ENCODE results near the gene CRY2. TPM values are rescaled to one million over a fixed set of nuclear protein-coding genes. Genes with fewer than 3 reads are reported as not detected.

The CRY2 gene
- total and polyA plus RNA-seq, 2 of the 13 experiments (the other 11 are each of a cell fraction or from before 2014, with no cell fraction given): 10.1 to 12.2 TPM

DNA sequence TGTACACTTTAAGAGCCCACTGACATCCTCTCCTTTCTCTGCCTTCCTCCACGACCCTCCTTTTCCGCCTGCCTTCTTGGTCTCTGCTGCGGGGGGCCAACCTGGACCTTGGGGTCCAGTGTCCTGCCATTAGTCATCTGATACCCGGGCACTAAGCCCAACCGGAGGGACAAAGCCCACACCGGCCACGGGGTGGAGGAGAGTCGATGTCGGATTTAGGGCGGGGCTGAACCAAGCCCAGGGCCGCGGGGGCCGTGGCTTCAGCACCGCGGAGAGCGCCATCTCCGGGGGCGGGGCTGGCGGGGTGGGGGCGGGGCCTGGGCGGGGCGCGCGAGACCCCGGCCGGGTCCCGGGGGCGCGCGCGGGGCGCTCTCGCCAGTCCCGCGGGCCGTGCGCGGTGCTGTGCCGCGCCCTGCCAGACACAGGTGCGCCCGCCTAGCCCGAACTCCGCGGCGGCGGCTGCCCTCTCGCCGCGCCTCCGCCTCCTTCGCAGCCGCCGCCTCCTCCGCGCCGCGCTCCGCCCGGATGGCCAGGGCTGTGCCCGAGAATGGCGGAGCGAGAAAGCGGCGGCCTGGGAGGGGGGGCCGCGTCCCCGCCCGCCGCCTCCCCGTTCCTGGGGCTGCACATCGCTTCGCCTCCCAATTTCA is 38.1 kb downstream of the CRY2 start, which contains the start of gene MAPK8IP1 (continued):
- TF ChIP-seq AHR (CRISPR knock-in tag; IDR thresholded peaks at IDR 0.05) (0 out of 2 replicates have a peak, but pooled peaks have one; percentile 36), CBX2 (IDR thresholded peaks at IDR 0.05; ENCODE audit: low read depth, low read length) (no peak), CBX2 (CRISPR knock-in tag; IDR thresholded peaks at IDR 0.05; ENCODE audit: low read depth) (no peak), ZNF563 (CRISPR knock-in tag; IDR thresholded peaks at IDR 0.05) (no peak), PCBP1 (IDR thresholded peaks at IDR 0.05; ENCODE audit: borderline replicate concordance, low read depth, low read length) (no peak), ZC3H4 (CRISPR knock-in tag; IDR thresholded peaks at IDR 0.05; ENCODE audit: borderline replicate concordance) (no peak), TBX2 (CRISPR knock-in tag; IDR thresholded peaks at IDR 0.05; ENCODE audit: borderline replicate concordance) (no peak), PHF20 (CRISPR knock-in tag; IDR thresholded peaks at IDR 0.05) (no peak; the same call in 1 of the 2 replicates), NFYB (CRISPR knock-in tag; IDR thresholded peaks at IDR 0.05) (no peak), HOXA3 (CRISPR knock-in tag; IDR thresholded peaks at IDR 0.05) (no peak), ZBTB38 (CRISPR knock-in tag; IDR thresholded peaks at IDR 0.05) (no peak), RFX1 (IDR thresholded peaks at IDR 0.05) (no peak), NFE2 (CRISPR knock-in tag; IDR thresholded peaks at IDR 0.05) (no peak), MXI1 (IDR thresholded peaks at IDR 0.05; ENCODE audit: borderline replicate concordance, low read depth, low read length) (peak; percentile 38; the same call in 1 of the 3 replicates)
- TF ChIP-seq, protein P1, sequence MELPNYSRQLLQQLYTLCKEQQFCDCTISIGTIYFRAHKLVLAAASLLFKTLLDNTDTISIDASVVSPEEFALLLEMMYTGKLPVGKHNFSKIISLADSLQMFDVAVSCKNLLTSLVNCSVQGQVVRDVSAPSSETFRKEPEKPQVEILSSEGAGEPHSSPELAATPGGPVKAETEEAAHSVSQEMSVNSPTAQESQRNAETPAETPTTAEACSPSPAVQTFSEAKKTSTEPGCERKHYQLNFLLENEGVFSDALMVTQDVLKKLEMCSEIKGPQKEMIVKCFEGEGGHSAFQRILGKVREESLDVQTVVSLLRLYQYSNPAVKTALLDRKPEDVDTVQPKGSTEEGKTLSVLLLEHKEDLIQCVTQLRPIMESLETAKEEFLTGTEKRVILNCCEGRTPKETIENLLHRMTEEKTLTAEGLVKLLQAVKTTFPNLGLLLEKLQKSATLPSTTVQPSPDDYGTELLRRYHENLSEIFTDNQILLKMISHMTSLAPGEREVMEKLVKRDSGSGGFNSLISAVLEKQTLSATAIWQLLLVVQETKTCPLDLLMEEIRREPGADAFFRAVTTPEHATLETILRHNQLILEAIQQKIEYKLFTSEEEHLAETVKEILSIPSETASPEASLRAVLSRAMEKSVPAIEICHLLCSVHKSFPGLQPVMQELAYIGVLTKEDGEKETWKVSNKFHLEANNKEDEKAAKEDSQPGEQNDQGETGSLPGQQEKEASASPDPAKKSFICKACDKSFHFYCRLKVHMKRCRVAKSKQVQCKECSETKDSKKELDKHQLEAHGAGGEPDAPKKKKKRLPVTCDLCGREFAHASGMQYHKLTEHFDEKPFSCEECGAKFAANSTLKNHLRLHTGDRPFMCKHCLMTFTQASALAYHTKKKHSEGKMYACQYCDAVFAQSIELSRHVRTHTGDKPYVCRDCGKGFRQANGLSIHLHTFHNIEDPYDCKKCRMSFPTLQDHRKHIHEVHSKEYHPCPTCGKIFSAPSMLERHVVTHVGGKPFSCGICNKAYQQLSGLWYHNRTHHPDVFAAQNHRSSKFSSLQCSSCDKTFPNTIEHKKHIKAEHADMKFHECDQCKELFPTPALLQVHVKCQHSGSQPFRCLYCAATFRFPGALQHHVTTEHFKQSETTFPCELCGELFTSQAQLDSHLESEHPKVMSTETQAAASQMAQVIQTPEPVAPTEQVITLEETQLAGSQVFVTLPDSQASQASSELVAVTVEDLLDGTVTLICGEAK (IDR thresholded peaks at IDR 0.05): no peak
- TF ChIP-seq, protein P1 (CRISPR knock-in tag; IDR thresholded peaks at IDR 0.05): 0 out of 2 replicates have a peak, but pooled peaks have one; percentile 2
- TF ChIP-seq, protein P2, sequence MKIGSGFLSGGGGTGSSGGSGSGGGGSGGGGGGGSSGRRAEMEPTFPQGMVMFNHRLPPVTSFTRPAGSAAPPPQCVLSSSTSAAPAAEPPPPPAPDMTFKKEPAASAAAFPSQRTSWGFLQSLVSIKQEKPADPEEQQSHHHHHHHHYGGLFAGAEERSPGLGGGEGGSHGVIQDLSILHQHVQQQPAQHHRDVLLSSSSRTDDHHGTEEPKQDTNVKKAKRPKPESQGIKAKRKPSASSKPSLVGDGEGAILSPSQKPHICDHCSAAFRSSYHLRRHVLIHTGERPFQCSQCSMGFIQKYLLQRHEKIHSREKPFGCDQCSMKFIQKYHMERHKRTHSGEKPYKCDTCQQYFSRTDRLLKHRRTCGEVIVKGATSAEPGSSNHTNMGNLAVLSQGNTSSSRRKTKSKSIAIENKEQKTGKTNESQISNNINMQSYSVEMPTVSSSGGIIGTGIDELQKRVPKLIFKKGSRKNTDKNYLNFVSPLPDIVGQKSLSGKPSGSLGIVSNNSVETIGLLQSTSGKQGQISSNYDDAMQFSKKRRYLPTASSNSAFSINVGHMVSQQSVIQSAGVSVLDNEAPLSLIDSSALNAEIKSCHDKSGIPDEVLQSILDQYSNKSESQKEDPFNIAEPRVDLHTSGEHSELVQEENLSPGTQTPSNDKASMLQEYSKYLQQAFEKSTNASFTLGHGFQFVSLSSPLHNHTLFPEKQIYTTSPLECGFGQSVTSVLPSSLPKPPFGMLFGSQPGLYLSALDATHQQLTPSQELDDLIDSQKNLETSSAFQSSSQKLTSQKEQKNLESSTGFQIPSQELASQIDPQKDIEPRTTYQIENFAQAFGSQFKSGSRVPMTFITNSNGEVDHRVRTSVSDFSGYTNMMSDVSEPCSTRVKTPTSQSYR (CRISPR knock-in tag; IDR thresholded peaks at IDR 0.05; ENCODE audit: borderline replicate concordance): 0 out of 2 replicates have a peak, but pooled peaks have one; percentile 23
- TF ChIP-seq, protein P3, sequence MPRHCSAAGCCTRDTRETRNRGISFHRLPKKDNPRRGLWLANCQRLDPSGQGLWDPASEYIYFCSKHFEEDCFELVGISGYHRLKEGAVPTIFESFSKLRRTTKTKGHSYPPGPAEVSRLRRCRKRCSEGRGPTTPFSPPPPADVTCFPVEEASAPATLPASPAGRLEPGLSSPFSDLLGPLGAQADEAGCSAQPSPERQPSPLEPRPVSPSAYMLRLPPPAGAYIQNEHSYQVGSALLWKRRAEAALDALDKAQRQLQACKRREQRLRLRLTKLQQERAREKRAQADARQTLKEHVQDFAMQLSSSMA (CRISPR knock-in tag; IDR thresholded peaks at IDR 0.05): no peak

Measured in HepG2 (cell line).